Psoas muscle (tissue), 8 donors: Measurements from ENCODE around the gene ASB1. TPM values are rescaled to one million over a fixed set of nuclear protein-coding genes. Genes with fewer than 3 reads are reported as not detected.

Experiments
- ATAC-seq, 4 donors: fragments of 200-7000 bp; cut with Tn5 transposase; one replicate each; pipeline ENCODE4 v1.9.1; 2020; ENCODE audit warnings: moderate library complexity in 3 of 4, mild to moderate bottlenecking in 2 of 4
- DNase-seq, 2 donors: peaks; one replicate each; pipeline ENCODE4 v3.0.0-alpha.2; 2020
- H3K27ac ChIP-seq: fragments of 200-600 bp; one replicate; pipeline ENCODE4 v1.8.0; 2022
- H3K27me3 ChIP-seq, 3 donors: fragments of 200-600 bp in 1 of 3; one replicate each; pipeline versions ENCODE4 v1.6.1 to v1.8.0; 2013 to 2022; ENCODE audit warnings: low read length in 2 of 3, mild to moderate bottlenecking in 2 of 3, moderate library complexity in 1 of 3; ENCODE audit not compliant: insufficient read depth in 3 of 3
- H3K36me3 ChIP-seq, 2 donors: fragments of 200-600 bp in 1 of 2; one replicate each; pipeline versions ENCODE4 v1.6.1 to v1.8.0; 2013 to 2022; ENCODE audit warnings: low read depth in 1 of 2, mild to moderate bottlenecking in 1 of 2, moderate library complexity in 1 of 2; ENCODE audit not compliant: insufficient read depth in 1 of 2
- H3K4me1 ChIP-seq: fragments of 200-600 bp; one replicate; pipeline ENCODE4 v1.8.0; 2022
- H3K4me3 ChIP-seq: fragments of 200-600 bp; one replicate; pipeline ENCODE4 v1.8.0; 2022; ENCODE audit warnings: mild to moderate bottlenecking
- H3K9me3 ChIP-seq: fragments of 200-600 bp; one replicate; pipeline ENCODE4 v1.8.0; 2022
- WGBS, 3 donors: extraction: QIAGEN DNeasy Blood & Tissue Kit; methylation state at CpG; one replicate each; pipeline versions ENCODE4 v1.1.6 to v1.1.7; 2013; 5-methylcytosine and 5-hydroxymethylcytosine counted together
- intact Hi-C, 2 donors: fragments of 100-400 bp; cut with DNase I; formaldehyde crosslinking; loops; one replicate each; pipeline versions ENCODE4 v1.11.0 to v1.14.2; 2022
- polyA plus RNA-seq, 3 donors: library from polyadenylated mRNA; stranded (reverse); fragments of 200-250 nt; gene quantifications; one replicate each; pipeline ENCODE4 v1.2.3, GENCODE V29; 2013
- total RNA-seq, 4 donors: library from RNA; stranded (reverse); fragmentation: NEBNext Ultra II Directional in 2 of 4; extraction: Animal tissue kit (Norgen Biotek cat#: 25700) in 2 of 4; gene quantifications; one replicate each; pipeline versions ENCODE4 v1.2.1 to v1.2.4, GENCODE V29; 2021 to 2023
- TF ChIP-seq, protein P1 (sequence below): fragments of 200-600 bp; IDR thresholded peaks from one replicate; pipeline ENCODE4 v1.8.0; 2022; ENCODE audit warnings: antibody characterized with exemption
- donor health status: healthy with polysubstance abuse.
- donor health status: DM: no; HTN: no; CAD: no; lungs with moderate emphysema.
- donor health status: Bipolar disorder and iron deficiency.
- donor health status: healthy.
- donor health status: DM: yes; HTN: yes; CAD: no.
- donor health status: DM: no; HTN: no; CAD: no.
- donor health status: DM: no; HTN: no; CAD: no.
- donor health status: DM: yes; HTN: yes; CAD: no.

ASB1 gene
- total and polyA plus RNA-seq, 7 donors, result 21.3 to 48.0 (median 42.7) TPM

DNA sequence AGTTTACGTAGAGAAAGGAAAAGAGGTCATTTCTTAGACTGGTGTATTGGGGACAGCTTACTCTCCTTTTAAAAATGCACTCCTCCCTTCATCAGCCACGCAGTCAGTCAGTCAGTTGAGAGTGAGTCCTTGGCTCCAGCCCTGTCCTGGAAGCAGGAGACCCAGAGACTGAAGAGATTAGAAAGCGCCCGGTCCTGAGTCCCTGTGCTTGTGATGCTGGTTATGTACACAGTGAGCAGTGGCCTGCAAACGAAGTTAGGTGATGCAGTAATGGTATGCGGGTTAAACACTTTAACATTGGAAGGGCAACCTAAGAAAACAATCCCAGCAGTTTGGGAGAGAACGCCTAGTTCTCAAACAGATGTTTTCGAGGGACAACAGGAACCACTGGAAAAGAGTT, 6.3 kb upstream of the ASB1 start:
- TF ChIP-seq, protein P1, sequence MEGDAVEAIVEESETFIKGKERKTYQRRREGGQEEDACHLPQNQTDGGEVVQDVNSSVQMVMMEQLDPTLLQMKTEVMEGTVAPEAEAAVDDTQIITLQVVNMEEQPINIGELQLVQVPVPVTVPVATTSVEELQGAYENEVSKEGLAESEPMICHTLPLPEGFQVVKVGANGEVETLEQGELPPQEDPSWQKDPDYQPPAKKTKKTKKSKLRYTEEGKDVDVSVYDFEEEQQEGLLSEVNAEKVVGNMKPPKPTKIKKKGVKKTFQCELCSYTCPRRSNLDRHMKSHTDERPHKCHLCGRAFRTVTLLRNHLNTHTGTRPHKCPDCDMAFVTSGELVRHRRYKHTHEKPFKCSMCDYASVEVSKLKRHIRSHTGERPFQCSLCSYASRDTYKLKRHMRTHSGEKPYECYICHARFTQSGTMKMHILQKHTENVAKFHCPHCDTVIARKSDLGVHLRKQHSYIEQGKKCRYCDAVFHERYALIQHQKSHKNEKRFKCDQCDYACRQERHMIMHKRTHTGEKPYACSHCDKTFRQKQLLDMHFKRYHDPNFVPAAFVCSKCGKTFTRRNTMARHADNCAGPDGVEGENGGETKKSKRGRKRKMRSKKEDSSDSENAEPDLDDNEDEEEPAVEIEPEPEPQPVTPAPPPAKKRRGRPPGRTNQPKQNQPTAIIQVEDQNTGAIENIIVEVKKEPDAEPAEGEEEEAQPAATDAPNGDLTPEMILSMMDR, result no peak
- Histone ChIP-seq H3K4me1 (peaks cover 12% of the 10 kb centered on the region), H3K27ac (no peak overlapping the region), H3K9me3 (no peaks in the 10 kb centered on the region), H3K27me3 (no peaks in the 10 kb centered on the region), H3K4me3 (no peak overlapping the region), H3K36me3 (no peaks in the 10 kb centered on the region)
- intact Hi-C loops, result loop anchor here in 1 of 2 donors (5.0 kb wide), 1 partner anchor 38 kb away; no protein-coding TSS in a partner anchor
- DNase-seq (no peak), ATAC-seq (no peak)
- WGBS, 3 donors, result 61 to 69% (median 68%) methylated on average over 8 of the region's 8 CpGs

DNA sequence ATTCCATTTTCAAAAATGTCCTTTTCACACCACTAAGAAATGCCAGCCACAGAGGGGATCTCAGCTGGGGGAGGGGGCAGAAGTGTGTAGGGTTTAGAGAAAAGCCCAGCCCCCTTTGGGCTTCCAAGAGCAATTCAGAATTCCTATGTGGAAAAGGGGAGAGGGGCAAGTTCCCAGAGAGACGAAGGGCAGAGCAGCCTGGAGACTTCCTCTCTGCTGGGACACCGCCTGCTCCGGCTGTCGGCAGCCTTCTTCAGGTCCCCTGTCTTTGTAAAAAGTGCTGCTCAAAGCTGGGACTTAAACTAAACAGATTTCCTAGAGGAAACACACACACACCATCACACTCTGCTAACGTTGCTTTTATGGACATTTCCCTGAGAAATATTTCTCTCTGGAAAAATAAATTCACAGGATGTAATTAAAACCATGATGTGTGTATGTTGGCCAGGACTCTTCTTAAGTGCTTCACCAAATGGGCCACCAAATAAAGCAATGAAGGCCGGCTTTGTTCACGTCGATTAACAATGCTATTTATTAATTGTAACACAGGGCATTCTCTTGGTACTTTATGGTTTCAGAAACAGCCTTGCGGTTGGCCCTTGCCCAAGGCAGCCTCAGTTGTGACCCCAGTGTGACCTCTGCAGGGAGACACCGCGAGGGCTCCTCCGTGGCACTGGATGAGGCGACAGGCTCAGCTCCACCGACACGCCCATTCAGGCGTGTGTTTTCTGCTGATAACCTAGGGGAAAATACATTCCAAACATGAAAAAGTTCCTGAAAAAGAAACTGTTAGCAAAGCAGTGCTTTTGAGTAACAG, 5.6 kb upstream of the ASB1 start:
- intact Hi-C loops, result loop anchor here in 1 of 2 donors (5.0 kb wide), 1 partner anchor 39 kb away; no protein-coding TSS in a partner anchor
- Histone ChIP-seq H3K4me1 (peaks cover 18% of the 10 kb centered on the region), H3K36me3 (no peaks in the 10 kb centered on the region), H3K27me3 (no peaks in the 10 kb centered on the region), H3K9me3 (no peaks in the 10 kb centered on the region), H3K27ac (no peak overlapping the region), H3K4me3 (no peak overlapping the region)
- ATAC-seq, result no peak
- no peak for DNase-seq
- 60 to 64% (median 61%) methylated on average over 16 of the region's 16 CpGs for WGBS, 3 donors
- TF ChIP-seq, protein P1, result no peak

DNA sequence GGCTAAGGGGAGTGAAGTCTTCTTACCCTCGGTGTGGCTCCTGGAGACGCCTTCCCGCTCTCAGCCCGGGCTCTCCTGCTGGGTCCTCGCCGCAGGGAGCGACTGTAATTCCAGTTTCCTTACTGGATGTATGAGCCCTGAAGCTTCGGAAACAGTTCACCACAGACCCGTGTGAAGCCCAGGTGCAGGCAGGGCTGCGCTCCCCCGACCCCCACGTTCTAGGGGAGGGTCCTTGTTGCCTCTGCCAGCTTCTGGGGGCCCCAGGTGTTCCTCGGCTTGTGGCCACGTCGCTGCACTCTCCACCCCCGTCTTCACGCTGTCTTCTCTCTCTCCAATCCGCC, 5.1 kb upstream of the ASB1 start:
- no peak for ATAC-seq
- no peaks in the 10 kb centered on the region for H3K36me3 ChIP-seq
- WGBS, 3 donors, result 70 to 82% (median 77%) methylated on average over 18 of the region's 18 CpGs
- DNase-seq, result no peak
- no peak overlapping the region for H3K27ac ChIP-seq
- H3K27me3 ChIP-seq, result no peaks in the 10 kb centered on the region
- TF ChIP-seq, protein P1, result no peak
- intact Hi-C loops, result loop anchor here in 1 of 2 donors (5.0 kb wide), 1 partner anchor 39 kb away; no protein-coding TSS in a partner anchor
- no peak overlapping the region for H3K4me3 ChIP-seq
- peaks cover 20% of the 10 kb centered on the region for H3K4me1 ChIP-seq
- H3K9me3 ChIP-seq, result no peaks in the 10 kb centered on the region

DNA sequence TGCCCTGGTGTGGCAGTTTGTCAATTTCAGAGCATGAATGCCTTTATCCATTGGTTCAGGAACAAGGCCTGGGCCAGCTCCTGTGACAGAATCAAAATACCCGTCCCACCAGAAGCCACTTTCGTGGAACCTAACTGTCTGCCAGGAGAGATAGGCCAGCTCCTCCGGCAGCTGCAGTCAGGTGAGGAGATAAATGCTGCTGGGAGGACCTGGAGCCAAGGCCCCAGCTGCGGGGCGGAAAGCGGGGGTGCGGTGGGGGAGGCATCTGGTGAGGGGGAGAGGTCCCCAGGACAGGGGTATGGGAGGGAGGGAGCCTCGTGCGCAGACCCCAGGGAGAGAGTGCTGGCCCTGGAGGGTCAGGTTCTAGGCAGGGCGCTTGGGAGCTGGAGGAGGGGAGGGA, 4.4 kb upstream of the ASB1 start:
- Histone ChIP-seq H3K4me3 (no peak overlapping the region), H3K27me3 (no peaks in the 10 kb centered on the region), H3K9me3 (no peaks in the 10 kb centered on the region), H3K4me1 (peaks cover 20% of the 10 kb centered on the region), H3K36me3 (no peaks in the 10 kb centered on the region), H3K27ac (no peak overlapping the region)
- ATAC-seq, result no peak
- 90 to 91% (median 90%) methylated on average over 10 of the region's 10 CpGs for WGBS, 3 donors
- TF ChIP-seq, protein P1, result no peak
- intact Hi-C loops, result loop anchor here in 1 of 2 donors (5.0 kb wide), 1 partner anchor 40 kb away; no protein-coding TSS in a partner anchor
- no peak for DNase-seq
